CD4-positive, alpha-beta T cell treated with Interleukin-21 for 1 hour (primary cell): ENCODE results near the gene OBP2B.
"Not testable (repeated sequence)": the region's sequence is repeated elsewhere in the genome, so short reads cannot be mapped to it uniquely, and the experiment has no call there.

ENCODE experiments used
- DNase-seq: peaks from one replicate; pipeline ENCODE4 v3.0.0-alpha.2; 2020

Gene OBP2B

DNA sequence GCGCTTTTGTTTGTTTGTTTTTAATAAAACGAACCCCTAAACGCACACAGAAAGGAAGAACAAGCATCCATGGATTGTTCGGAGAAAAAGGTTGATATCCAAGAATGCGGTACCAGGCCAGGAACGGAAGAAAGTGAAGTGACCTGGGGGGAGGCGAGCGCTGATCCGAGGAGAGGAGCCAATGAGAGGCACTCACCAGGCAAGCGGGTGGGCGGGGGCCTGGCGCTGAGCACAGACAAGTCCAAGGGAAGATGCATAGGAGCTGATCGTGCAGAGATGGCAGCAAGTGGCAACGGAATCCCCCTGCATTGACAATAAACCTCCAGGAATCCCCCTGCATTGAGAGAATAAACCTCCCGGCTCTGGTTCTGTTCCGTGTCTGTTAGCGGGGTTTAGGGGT lies 8.4 kb downstream of the OBP2B start:
- DNase-seq, result no peak

DNA sequence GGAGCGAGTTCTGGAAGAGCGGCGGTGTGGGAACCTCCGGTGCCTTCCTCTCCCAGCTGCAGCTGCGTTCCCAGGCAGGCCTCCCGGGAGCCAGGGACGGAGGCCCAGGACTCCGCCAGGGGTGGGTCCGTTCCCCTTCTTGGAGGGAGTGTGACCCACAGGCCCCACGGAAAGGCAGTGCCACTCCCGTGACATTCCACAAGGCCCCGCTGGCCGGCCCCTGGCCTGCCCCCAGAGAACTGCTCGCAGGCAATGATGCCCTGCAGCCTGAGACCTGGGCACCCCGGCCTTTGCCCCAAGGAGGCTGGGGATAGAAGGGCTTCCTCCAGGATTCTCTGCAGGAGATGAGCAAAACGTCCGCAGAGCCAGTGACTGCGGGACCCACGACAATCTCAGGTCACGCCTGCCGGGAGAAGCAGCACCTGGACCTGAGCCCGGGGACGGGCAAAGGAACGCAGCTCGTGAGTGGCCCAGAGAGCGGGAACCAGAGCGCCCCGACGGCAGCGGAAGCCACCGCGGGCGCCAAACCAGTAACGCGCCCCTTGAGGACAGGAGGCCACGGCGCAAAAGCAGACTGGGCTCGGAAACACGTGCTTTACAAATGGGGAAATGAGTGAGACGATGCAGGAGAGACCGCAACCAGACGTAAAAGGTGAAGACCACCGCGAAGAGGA lies 9.3 kb downstream of the OBP2B start:
- DNase-seq, result peak; percentile 51

DNA sequence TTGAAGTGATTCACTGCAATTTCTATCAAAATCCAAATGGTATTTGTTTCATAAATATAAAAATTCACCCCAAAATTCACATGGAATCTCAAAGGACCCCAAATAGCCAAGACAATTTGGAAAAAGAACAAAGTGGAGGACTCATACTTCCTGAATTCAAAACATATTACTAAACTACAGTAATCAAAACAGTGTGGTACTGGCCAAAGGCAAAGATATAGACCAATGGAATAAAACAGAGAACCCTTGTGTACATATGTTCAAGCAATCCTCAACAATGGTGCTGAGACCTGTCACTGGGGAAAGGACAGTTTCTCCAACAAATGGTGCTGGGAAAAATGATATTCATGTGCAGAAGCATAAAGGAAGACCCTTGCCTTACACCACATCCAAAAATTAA lies 14.0 kb downstream of the OBP2B start:
- no peak for DNase-seq

DNA sequence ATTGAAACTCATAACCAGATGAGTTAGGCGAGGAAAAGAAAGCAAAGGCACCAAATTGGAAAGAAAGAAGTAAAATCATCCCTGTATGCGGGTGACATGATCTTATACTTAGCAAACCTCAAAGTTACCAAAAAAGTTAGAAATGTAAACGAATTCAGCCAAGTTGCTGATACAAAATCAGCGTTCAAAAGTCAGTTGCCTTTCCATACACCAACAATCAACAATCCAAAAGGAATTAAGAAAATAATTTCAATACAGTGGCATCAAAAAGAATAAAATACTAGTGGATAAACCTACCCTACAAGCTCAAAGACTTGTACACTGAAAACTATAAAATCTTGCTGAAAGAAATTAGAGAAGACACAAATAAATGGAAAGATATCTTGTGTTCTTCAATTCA lies 14.5 kb downstream of the OBP2B start:
- no peak for DNase-seq

DNA sequence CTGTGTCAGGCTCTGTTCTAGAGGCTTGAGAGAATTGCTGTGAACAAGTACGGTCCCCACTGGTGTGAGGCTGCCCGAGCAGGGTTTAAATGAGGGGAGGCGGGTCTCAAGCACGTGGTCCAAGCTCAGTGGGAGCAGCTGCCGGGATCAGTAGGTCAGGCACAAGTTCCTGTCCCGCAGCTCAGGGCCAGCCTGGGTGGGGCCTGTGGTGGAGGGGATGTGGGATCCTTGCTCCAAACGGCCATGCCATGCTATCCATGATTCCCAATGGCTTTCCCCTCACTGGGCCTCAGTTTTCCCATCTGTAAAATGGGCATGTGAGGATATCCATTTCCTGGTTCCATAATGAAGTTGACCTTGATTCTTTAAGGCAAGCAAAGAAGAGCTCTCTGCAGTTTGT lies 17.1 kb downstream of the OBP2B start:
- DNase-seq, result no peak

DNA sequence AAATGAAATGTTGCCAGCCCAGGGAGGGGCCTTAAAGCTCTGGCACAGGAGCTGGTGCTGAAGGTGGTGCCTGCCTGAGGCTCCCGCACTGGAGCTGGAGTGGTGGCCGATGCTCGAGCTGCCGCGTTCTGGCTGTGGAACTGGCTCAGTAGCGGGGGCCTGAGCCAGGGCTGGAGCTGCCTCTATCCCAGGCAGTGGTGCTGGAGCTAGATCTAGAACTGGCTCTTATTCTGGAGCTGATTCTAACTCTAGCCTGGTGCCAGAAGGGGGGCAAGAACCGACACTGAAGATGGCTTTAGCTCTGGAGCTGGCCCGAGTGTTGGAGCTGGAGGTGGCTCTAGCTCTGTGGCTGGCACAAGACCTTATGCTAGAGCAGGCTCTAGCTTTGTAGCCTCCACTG lies 19.2 kb downstream of the OBP2B start:
- DNase-seq, result no peak

DNA sequence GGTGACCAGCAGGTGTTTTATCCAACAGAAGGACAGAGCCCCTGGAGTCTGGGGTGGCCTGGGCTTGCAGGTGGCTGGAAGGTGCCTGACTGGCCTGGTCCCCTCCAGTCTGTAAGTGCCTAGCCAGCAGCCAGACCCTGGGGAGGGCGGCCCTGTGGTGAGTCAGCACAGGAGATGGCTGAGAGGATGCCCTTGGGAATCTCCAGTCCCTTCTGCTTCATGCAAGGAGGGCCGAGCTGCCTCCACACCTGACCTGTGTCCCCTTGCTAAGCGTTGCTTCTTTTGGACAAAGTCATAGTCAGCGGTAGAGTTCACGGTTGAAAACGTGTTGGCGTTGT lies 20.2 kb downstream of the OBP2B start:
- DNase-seq, result no peak

DNA sequence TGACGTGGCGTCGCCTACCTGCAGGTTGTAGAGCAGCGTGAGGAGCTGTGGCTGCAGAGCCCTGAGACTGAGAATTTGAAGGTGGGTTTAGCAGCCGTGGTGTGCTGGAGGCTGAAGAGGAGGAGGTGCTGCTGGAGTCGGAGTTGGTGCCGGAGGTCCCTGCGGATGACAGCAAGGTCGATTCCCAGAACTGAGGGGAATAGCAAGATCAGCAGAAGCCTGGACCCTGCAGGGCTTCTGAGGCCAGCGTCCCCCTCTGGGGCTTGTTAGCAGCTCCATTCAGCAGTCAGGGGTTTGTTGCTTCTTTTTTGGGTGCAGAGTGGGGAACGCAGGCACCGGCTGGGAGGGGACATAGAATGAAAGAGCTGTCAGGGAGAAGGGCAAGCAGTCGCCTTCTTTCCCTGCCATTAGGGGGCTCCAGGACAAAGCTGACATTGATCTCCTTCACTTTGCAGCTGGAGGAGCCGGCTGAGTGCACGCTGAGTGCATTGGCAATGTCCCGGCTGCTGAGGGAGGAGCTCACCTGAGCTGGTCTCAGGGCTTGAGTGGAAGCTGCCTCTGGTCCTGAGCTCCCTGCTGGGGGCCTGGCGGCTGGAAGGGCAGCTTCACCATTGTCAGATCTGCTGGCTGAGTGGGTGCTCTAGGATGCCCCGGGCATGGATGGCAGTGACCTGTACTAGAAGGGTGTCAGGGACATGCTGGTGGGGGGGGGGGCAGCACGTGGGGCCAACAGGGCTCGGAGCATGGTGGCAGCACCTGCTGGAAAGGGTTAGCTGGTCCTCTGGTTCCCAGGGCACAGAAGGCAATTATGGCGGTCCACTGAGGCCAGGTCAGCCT lies 20.8 kb downstream of the OBP2B start:
- no peak for DNase-seq

DNA sequence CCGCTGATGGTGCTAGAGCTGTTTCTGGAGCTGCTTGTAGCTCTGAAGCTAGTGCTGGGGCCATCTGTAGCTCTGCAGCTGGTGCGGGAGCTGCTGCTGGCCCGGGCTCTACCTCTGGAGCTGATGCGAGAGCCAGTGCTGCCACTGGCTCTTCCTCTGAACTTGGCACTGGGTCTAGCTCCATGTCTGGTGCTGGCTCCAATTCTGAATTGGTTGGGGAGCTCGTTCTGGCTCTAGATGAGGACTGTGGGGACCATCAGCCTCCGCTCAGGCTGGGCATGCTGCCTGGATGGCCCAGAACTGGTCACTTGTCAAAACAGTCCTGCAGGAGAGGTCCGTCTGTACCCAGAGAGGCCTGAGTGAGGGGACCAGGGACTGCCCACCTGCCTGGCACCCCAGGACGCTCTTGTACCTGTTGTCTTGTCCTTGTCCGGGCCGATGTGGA lies 21.5 kb downstream of the OBP2B start:
- no peak for DNase-seq

DNA sequence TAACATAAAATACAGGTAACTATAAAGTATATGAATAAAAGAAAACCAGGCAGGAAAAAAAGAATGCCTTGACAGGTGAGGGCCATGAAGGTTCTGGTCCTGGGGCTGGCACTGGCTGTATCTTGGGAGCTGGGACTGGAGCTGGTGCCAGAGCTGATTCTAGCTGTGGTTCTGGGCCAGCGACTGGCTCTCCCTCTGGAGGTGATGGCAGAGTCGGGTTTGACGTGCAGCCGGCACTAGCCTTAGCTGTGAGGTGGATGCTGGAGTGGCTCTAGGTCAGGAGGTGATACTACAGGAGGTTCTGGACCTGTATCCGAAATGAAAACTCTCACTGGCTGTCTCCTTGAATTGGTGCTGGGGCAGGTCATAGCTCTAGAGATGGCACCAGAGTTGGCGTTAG lies 22.3 kb downstream of the OBP2B start:
- DNase-seq, result no peak

DNA sequence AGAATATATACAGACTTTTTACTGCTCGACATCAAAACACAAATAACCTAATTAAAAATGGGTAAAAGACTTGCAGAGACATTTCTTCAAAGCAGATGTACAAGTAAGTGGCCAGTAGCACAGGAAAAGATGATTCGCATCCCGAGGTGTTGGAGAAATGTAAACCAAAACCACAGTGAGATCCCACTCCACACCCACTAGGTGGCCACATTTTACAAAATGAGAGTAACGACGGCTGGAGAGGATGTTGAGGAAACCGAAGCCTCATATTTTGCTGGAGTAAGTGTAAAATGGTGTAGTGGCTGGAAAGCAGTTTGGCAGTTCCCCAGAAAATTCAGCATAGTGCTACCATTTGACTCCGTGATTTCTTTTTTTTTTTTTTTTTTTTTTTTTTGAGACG lies 24.1 kb downstream of the OBP2B start:
- DNase-seq, result peak; percentile 51

DNA sequence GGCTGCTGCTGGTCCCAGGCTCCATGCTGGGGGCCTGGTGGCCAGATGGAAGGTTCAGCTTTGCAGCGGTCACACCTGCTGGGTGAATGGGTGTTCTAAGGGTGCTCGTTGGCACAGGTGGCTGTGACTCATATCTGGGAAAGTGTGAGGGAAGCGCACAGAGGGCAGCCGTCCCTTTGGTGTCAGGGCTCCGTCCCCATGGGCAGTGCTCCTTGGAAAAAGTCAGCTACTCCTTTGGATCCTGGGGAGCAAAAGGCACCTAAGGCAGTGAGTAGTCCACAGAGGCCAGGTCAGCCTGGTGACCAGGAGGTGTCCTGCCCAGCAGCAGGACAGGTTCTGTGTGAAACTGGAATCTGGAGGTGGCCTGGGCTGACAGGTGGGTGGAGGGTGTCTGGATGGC lies 26.9 kb downstream of the OBP2B start:
- DNase-seq, result no peak

DNA sequence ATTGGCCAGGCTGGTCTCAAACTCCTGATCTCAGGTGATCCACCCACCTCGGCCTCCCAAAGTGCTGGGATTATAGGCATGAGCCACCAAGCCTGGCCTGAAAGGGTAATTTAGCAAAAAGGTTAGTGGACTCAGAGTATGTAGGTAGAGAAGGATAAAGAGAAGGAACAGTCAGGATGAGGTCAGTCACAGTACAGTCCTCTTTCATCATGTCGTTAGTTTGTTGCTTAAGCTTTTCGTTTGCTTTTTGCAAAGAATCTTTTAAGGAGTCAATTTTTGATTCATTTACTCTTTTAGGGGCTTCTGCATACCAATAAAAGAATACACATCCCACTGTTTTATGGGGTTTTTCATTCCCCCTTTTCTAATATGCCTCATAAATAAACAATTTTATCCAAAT lies 27.5 kb downstream of the OBP2B start:
- DNase-seq, result no peak

DNA sequence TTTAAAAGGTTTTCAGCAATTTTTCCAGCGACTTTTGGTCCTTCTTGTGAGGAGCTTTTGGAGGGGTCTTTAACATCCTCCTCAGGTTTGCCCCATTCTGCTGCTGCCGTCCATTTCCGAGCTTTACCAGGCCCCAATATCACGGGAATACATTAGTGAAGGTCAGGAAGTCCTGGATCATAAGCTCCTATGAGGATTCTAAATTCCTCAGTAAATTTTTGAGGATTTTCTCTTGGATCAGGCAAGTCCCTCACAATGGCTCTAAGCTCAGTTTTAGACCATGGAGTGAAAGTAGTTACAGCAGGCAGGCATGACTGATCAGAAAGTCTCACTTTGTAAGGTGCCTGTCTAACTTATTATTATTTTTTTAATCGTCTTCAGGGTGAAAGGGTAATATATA lies 28.1 kb downstream of the OBP2B start:
- no peak for DNase-seq

DNA sequence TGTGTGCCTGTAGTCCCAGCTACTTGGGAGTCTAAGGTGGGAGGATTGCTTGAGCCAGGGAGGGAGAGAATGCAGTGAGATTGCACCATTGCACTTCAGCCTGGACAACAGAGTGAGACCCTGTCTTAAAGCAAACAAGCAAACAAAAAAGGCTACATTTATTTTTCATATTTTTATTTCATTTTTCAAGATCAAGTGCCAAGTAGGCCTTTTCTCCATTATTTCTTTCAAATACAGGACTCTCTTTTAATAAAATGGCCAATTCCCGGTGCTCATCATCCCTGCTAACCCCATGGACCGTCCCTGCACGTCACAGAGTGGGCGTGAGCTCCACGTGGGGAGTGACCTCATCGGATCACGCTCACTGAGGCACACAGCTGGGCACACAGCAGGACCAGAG lies 36.0 kb downstream of the OBP2B start:
- DNase-seq, result no peak

DNA sequence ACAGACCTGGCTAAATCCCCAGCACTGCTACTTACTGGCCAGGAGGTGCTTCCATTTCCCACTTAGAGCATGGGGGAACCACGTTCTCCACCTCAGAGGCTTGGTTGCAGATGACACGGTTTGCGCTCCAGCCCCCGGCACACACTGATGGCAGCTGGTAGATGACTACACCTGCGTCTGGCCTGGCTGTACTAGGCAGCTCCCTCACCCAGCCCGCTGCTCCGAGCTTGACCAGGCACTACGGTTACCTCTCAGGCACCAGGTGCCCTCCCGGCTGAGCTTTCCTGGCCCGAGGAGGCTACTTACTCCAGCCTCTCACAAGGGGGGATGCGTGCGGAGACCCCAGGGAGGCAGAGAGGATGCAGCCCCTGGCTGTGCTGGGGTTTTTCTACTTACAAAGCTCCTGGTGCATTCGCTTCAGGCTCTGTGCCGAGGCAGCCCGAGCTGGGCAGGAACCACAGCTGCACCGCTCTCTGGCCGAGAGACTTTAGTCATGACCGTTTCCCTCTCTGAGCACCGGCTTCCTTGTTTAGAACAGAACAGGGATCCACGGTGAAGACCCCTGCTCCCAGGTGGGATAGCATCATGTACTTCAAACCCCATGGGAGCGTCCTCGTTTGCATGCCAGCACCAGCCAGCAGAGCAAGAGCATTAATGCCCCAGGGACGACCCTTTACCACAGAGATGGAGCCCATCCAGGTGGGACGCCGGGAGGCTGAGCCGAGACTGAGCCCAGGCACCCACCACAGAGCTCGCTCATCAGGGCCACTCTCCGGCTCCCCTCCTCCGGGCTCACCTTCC lies 37.7 kb downstream of the OBP2B start:
- DNase-seq, result no peak

DNA sequence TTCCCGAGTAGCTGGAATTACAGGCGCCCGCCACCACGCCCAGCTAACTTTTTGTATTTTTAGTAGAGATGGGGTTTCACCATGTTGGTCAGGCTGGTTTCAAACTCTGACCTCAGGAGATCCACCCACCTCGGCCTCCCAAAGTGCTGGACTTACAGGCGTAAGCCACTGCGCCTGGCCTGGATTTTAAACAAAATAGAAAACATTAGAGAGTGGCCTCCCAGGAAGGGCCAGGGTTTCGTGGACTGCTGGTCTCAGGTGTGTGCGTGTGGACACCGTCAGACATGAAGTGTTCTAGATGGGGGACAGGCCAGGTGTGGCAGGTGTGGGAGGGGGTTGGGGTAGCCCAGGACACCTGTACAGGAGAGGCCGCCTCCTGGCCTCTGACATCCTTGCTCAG lies 38.3 kb downstream of the OBP2B start:
- no peak for DNase-seq

DNA sequence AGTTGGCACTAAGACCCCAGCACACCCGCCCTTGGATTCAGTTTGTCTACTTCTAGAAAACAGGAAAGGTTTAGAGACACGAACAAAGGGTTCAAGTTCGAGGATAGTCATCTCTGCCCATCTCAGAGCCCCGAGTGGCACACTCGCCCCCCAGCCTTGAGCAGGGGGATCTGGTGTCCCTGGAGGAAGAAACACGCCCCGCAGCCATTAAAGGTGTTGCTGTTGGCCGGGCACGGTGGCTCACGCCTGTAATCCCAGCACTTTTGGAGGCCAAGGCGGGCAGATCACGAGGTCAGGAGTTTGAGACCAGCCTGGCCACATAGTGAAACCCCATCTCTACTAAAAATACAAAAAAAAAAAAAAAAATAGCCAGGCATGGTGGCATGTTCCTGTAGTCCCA lies 39.4 kb downstream of the OBP2B start:
- not testable (repeated sequence) for DNase-seq

DNA sequence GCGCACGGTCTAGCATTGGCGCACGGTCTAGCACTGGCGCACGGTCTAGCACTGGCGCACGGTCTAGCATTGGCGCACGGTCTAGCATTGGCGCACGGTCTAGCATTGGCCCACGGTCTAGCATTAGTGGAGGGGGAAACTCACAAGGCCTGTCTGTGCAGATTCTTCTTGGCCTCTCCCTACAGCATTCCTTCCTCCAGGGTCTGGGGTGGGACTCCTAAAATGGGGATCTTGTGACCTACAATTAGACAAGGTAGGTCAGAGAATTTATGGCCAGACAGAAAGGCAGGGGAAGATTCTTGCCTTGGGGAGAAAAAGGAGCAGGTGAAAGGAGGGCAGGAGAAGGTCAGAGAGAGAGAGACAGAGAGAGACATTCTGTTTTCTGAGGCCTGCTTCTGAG lies 39.9 kb downstream of the OBP2B start:
- DNase-seq, result no peak

DNA sequence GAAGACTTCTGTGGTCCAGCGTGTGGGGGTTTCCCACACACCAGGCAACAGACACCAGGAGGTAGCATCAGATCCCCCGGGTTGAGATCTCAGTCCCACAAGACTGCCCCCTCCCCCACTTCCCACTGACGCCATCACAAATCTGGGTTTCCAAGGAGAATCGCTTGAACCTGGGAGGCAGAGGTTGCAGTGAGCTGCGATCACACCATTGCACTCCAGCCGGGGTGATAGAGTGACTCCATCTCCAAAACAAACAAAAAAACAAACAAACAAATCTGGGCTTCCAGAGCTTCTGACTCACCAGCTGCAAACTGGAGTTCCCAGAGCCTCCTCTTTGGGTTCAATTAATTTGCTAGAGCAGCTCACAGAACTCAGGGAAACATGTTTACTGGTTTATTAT lies 40.6 kb downstream of the OBP2B start:
- DNase-seq, result no peak

DNA sequence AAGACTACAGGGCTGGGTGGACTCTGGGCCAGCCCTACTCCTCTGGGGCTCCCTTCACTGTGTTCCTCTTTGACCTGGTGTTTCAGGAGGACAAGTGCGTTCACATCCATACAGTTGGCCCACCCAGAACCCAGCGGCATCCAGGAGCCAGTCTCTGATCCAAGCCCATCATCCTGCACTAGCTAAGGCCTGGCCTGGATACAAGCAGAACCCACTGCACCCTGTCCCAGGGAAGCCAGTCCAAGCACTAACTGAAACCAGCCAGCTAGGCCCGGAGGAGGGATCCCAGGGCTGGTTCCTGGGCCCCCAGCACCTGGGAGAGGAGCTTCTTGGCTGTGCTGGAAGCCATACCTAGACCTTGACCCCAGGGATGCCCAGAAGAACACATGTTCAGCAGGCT lies 41.3 kb downstream of the OBP2B start:
- no peak for DNase-seq

DNA sequence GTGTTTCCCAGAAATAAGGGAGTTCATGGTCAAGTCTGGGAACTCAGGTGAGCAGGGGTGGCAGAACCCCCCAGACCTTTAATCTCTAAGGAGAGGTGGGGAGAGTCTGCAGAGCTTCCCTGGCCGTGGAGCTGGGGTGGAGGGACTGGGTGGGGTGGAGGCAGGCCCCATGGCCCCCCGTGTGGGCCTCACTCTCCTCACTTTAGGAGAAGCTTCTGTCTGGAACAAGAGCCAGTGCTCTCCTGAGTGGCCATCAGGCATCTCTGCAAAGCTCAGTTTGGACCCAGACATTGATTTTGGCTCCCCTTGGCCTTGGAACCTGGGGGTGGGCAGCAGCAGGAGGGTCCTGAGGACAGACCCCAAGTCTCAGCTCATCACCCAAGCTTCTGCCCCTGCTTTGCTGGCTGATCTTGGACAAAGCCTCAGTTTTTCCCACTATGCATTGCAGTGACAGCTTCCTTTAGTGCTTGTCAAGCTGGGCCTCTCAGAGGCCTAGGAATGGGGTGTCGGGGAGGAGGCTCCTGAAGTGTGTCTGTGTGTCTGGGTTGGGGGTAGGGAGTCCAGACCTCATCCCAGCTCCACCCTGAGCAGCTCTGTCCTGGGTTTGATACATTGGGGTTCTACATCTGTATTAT lies 41.8 kb downstream of the OBP2B start:
- DNase-seq, result no peak

DNA sequence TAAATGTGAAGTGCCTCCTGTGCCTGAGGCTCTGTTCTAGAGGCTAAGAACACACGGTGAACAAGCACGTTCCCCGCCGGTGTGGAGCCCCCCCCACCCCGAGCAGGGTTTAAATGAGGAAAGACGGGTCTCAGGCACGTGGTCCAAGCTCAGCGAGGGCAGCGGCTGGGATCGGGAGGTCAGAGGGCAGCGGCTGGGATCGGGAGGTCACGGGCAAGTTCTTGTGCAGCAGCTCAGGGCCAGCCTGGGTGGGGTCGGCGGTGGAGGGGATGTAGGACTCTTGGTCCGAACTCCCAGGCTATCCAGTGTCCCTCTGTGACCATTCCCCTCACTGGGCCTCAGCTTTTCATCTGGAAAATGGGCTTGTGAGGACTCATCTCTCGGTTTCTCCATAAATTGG lies 42.7 kb downstream of the OBP2B start:
- DNase-seq, result no peak

DNA sequence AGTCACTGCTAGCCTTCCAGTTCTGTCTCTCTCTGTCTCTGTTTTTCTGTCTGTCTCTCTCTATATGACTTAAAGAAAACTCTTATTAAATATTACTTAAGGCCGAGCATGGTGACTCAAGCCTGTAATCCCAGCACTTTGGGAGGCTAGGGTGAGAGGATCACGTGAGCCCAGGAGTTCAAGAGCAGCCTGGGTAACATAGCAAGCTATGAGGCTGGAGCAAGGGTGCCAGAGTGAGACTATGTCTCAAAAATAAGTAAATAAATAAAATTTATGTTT lies 43.7 kb downstream of the OBP2B start:
- no peak for DNase-seq
